Measurements from ENCODE around the gene LSR.

DNA sequence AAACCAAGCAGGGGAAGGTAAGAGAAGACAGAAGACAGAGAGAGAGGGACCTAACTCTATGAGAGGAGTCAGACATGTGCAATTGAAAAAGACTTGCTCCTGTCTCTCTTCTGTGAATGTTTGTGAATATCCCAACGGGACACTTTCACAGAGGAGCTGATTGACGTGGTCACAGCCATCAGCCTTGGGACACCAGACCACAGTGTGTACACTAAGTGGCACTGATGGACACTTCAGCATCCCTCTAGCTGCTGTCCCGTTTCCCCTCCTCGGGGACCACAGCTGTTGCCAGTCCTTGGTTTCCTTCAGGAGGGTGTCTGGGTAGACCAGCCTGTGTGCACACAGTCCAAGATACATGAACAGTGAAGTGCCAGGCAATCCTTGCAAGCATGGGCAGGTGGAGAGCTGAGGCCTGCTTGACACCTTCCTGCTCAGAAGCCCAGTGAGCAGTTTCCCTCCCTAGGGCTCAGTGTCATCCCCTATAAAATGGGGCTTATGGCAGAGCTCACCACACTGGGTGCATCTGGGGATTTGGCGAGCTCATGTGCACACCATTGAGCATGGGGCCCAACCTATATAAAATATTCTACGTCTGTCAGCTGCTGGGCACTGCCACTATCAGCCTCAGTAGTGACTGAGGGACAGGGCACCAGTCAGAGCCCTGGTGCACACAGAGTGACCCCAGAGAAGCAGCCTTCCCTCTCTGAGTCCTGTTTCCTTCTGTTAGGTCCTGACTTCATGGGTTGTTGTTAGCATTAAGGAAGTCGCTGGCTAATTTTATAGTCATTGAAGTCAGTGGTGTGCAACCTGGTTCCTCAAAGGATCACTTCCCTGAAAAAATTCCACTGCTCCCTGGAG lies 15.7 kb downstream of the LSR start:
- TF ChIP-seq EZH2 (IDR thresholded peaks at IDR 0.05; ENCODE audit: low read depth, unreplicated experiment): no peak
- TF ChIP-seq EZH2phosphoT487 (IDR thresholded peaks at IDR 0.05; ENCODE audit: unreplicated experiment): no peak
- TF ChIP-seq, protein P1, sequence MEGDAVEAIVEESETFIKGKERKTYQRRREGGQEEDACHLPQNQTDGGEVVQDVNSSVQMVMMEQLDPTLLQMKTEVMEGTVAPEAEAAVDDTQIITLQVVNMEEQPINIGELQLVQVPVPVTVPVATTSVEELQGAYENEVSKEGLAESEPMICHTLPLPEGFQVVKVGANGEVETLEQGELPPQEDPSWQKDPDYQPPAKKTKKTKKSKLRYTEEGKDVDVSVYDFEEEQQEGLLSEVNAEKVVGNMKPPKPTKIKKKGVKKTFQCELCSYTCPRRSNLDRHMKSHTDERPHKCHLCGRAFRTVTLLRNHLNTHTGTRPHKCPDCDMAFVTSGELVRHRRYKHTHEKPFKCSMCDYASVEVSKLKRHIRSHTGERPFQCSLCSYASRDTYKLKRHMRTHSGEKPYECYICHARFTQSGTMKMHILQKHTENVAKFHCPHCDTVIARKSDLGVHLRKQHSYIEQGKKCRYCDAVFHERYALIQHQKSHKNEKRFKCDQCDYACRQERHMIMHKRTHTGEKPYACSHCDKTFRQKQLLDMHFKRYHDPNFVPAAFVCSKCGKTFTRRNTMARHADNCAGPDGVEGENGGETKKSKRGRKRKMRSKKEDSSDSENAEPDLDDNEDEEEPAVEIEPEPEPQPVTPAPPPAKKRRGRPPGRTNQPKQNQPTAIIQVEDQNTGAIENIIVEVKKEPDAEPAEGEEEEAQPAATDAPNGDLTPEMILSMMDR (conservative IDR thresholded peaks at IDR 0.05; ENCODE audit: low read depth in 2 of 2): no peak
- TF ChIP-seq POLR2AphosphoS5 (IDR thresholded peaks at IDR 0.05; ENCODE audit: low read depth): no peak
- TF ChIP-seq, protein P2, sequence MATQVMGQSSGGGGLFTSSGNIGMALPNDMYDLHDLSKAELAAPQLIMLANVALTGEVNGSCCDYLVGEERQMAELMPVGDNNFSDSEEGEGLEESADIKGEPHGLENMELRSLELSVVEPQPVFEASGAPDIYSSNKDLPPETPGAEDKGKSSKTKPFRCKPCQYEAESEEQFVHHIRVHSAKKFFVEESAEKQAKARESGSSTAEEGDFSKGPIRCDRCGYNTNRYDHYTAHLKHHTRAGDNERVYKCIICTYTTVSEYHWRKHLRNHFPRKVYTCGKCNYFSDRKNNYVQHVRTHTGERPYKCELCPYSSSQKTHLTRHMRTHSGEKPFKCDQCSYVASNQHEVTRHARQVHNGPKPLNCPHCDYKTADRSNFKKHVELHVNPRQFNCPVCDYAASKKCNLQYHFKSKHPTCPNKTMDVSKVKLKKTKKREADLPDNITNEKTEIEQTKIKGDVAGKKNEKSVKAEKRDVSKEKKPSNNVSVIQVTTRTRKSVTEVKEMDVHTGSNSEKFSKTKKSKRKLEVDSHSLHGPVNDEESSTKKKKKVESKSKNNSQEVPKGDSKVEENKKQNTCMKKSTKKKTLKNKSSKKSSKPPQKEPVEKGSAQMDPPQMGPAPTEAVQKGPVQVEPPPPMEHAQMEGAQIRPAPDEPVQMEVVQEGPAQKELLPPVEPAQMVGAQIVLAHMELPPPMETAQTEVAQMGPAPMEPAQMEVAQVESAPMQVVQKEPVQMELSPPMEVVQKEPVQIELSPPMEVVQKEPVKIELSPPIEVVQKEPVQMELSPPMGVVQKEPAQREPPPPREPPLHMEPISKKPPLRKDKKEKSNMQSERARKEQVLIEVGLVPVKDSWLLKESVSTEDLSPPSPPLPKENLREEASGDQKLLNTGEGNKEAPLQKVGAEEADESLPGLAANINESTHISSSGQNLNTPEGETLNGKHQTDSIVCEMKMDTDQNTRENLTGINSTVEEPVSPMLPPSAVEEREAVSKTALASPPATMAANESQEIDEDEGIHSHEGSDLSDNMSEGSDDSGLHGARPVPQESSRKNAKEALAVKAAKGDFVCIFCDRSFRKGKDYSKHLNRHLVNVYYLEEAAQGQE (IDR thresholded peaks at IDR 0.05; ENCODE audit: unreplicated experiment): no peak
- no peak for TF ChIP-seq JUNB (IDR thresholded peaks at IDR 0.05; ENCODE audit: unreplicated experiment)
- no peak for TF ChIP-seq CREB1 (CRISPR knock-in tag; IDR thresholded peaks at IDR 0.05; ENCODE audit: low read depth)
